Measurements from ENCODE around the gene CCDC88C. TPM values are rescaled to one million over a fixed set of nuclear protein-coding genes. Genes with fewer than 3 reads are reported as not detected.

CCDC88C gene
- total RNA-seq, 1 experiment from 2014 or later, result 29.8 TPM

GRCh38 chr14:91305650-91306431 lies 111.8 kb downstream of the CCDC88C start:
- Mint-ChIP-seq H3K36me3 (ENCODE audit: insufficient read depth, unreplicated experiment) (peaks cover 25% of the 10 kb centered on the region), H3K27me3 (ENCODE audit: insufficient read depth, unreplicated experiment) (no peaks in the 10 kb centered on the region), H3K9me3 (ENCODE audit: unreplicated experiment) (no peaks in the 10 kb centered on the region), H3K27ac (ENCODE audit: unreplicated experiment) (no peak overlapping the region), H3K4me1 (ENCODE audit: low read depth, unreplicated experiment) (no peaks in the 10 kb centered on the region), H3K4me3 (ENCODE audit: unreplicated experiment) (no peak overlapping the region)
- intact Hi-C loops (cut with micrococcal nuclease; ENCODE audit: unreplicated experiment), result no loop called here
- no peaks in the 10 kb centered on the region for H3K27me3 ChIP-seq (replicated peaks; ENCODE audit: control insufficient read depth, insufficient read depth, low read length)
- H3K9me3 ChIP-seq, result no peaks in the 10 kb centered on the region
- peaks cover 5% of the 10 kb centered on the region for H3K36me3 ChIP-seq (ENCODE audit: control insufficient read depth, insufficient read depth, low read length)
- H3K4me1 ChIP-seq, result no peaks in the 10 kb centered on the region
- POLR2A ChIA-PET, result no interaction called here
- CTCF ChIA-PET, result no interaction called here
- DNase-seq, result no peak
- no peak overlapping the region for H3K4me3 ChIP-seq (ENCODE audit: low read depth, low read length)
- no TSS peak for BruUV-seq (replicated peaks)
- no peak for TF ChIP-seq CTCF (IDR thresholded peaks at IDR 0.05; ENCODE audit: insufficient read depth in 1 of 2, low read depth in 1 of 2, low read length in 1 of 2, severe bottlenecking in 1 of 2, unreplicated experiment in 1 of 2)

- Mint-ChIP-seq H3K4me3 (ENCODE audit: unreplicated experiment) (no peak overlapping the region), H3K27ac (ENCODE audit: unreplicated experiment) (no peak overlapping the region), H3K36me3 (ENCODE audit: insufficient read depth, unreplicated experiment) (peaks cover 24% of the 10 kb centered on the region), H3K9me3 (ENCODE audit: unreplicated experiment) (no peaks in the 10 kb centered on the region), H3K27me3 (ENCODE audit: insufficient read depth, unreplicated experiment) (no peaks in the 10 kb centered on the region), H3K4me1 (ENCODE audit: low read depth, unreplicated experiment) (no peaks in the 10 kb centered on the region)
- H3K9me3 ChIP-seq, result no peaks in the 10 kb centered on the region
- no peaks in the 10 kb centered on the region for H3K27me3 ChIP-seq (replicated peaks; ENCODE audit: control insufficient read depth, insufficient read depth, low read length)
- ChIA-PET CTCF (interaction anchor here (0.6 kb wide), 1 partner anchor 487 kb away, joined by 4 read pairs; no protein-coding TSS in a partner anchor), POLR2A (no interaction called here)
- H3K4me1 ChIP-seq, result no peaks in the 10 kb centered on the region
- BruUV-seq (replicated peaks), result no TSS peak
- intact Hi-C loops (cut with micrococcal nuclease; ENCODE audit: unreplicated experiment), result no loop called here
- no peak overlapping the region for H3K4me3 ChIP-seq (ENCODE audit: low read depth, low read length)
- TF ChIP-seq CTCF (IDR thresholded peaks at IDR 0.05; ENCODE audit: insufficient read depth in 1 of 2, low read depth in 1 of 2, low read length in 1 of 2, severe bottlenecking in 1 of 2, unreplicated experiment in 1 of 2), result no peak
- H3K36me3 ChIP-seq (ENCODE audit: control insufficient read depth, insufficient read depth, low read length), result peaks cover 5% of the 10 kb centered on the region
- no peak for DNase-seq
Measured at GRCh38 chr14:91303924-91304229, 113.7 kb downstream of the CCDC88C start.

GRCh38 chr14:91303091-91303923 lies 114.3 kb downstream of the CCDC88C start:
- H3K9me3 Mint-ChIP-seq (ENCODE audit: unreplicated experiment), result no peaks in the 10 kb centered on the region
- Histone ChIP-seq H3K9me3 (no peaks in the 10 kb centered on the region), H3K4me1 (no peaks in the 10 kb centered on the region), H3K4me3 (ENCODE audit: low read depth, low read length) (no peak overlapping the region), H3K36me3 (ENCODE audit: control insufficient read depth, insufficient read depth, low read length) (peaks cover 5% of the 10 kb centered on the region), H3K27me3 (replicated peaks; ENCODE audit: control insufficient read depth, insufficient read depth, low read length) (no peaks in the 10 kb centered on the region)
- BruUV-seq (replicated peaks), result no TSS peak
- POLR2A ChIA-PET, result no interaction called here
- TF ChIP-seq CTCF (IDR thresholded peaks at IDR 0.05; ENCODE audit: insufficient read depth in 1 of 2, low read depth in 1 of 2, low read length in 1 of 2, severe bottlenecking in 1 of 2, unreplicated experiment in 1 of 2), result no peak
- no peaks in the 10 kb centered on the region for H3K27me3 Mint-ChIP-seq (ENCODE audit: insufficient read depth, unreplicated experiment)
- DNase-seq, result peak; percentile 52 to 79
- H3K4me1 Mint-ChIP-seq (ENCODE audit: low read depth, unreplicated experiment), result no peaks in the 10 kb centered on the region
- H3K27ac Mint-ChIP-seq (ENCODE audit: unreplicated experiment), result no peak overlapping the region
- intact Hi-C loops (cut with micrococcal nuclease; ENCODE audit: unreplicated experiment), result no loop called here
- CTCF ChIA-PET, result interaction anchor here (0.6 kb wide), 1 partner anchor 488 kb away, joined by 4 read pairs; no protein-coding TSS in a partner anchor
- peaks cover 28% of the 10 kb centered on the region for H3K36me3 Mint-ChIP-seq (ENCODE audit: insufficient read depth, unreplicated experiment)
- no peak overlapping the region for H3K4me3 Mint-ChIP-seq (ENCODE audit: unreplicated experiment)
